Sciatic nerve (tissue), 2 donors: Measurements from ENCODE around the gene GOLGA1. TPM values are rescaled to one million over a fixed set of nuclear protein-coding genes. Genes with fewer than 3 reads are reported as not detected.
"Not testable (repeated sequence)": the region's sequence is repeated elsewhere in the genome, so short reads cannot be mapped to it uniquely, and the experiment has no call there.

Source experiments
- ATAC-seq: fragments of 200-7000 bp; cut with Tn5 transposase; one replicate; pipeline ENCODE4 v1.9.1; 2020; ENCODE audit warnings: mild to moderate bottlenecking, moderate library complexity
- DNase-seq: peaks from one replicate; pipeline ENCODE4 v3.0.0-alpha.2; 2020; ENCODE audit warnings: low spot score
- intact Hi-C: fragments of 100-400 bp; cut with DNase I; formaldehyde crosslinking; loops from one replicate; pipeline ENCODE4 v1.14.2; 2022
- total RNA-seq: library from RNA; stranded (reverse); fragmentation: NEBNext Ultra II Directional; extraction: Animal tissue kit (Norgen Biotek cat#: 25700); gene quantifications from one replicate; pipeline ENCODE4 v1.2.1, GENCODE V29; 2021
- donor health status: DM: no; HTN: no; CAD: no.
- donor health status: DM: no; HTN: no; CAD: no.

Gene GOLGA1
- total RNA-seq, 1 donor from 2014 or later, result 31.9 TPM

GRCh38 chr9:124849801-124850200, 91.1 kb downstream of the GOLGA1 start:
- intact Hi-C loops, result no loop called here
- peak; percentile 85 for DNase-seq
- peak; percentile 17 for ATAC-seq

- ATAC-seq (no peak), DNase-seq (no peak)
- intact Hi-C loops, result no loop called here
Measured at GRCh38 chr9:124846969-124847368, 93.9 kb downstream of the GOLGA1 start.

GRCh38 chr9:124846467-124846866, 94.4 kb downstream of the GOLGA1 start:
- ATAC-seq, result not testable (repeated sequence)

GRCh38 chr9:124844291-124844690, 96.6 kb downstream of the GOLGA1 start:
- intact Hi-C loops, result no loop called here
- ATAC-seq, result no peak

More at GRCh38 chr9:124846467-124846866, 94.4 kb downstream of the GOLGA1 start:
- DNase-seq, intact Hi-C loops: not testable (repeated sequence)

GRCh38 chr9:124843456-124844034, 97.3 kb downstream of the GOLGA1 start:
- no peak for DNase-seq
- no peak for ATAC-seq
- intact Hi-C loops, result no loop called here

More at GRCh38 chr9:124844291-124844690, 96.6 kb downstream of the GOLGA1 start:
- DNase-seq, result no peak

- no peak for DNase-seq
- intact Hi-C loops, result no loop called here
- no peak for ATAC-seq
Measured at GRCh38 chr9:124841075-124841821, 99.6 kb downstream of the GOLGA1 start.

GRCh38 chr9:124840300-124840833, 100.5 kb downstream of the GOLGA1 start:
- no peak for DNase-seq

GRCh38 chr9:124839612-124840299, 101.1 kb downstream of the GOLGA1 start:
- intact Hi-C loops, result no loop called here
- peak; percentile 59 for ATAC-seq
- DNase-seq, result no peak

More at GRCh38 chr9:124840300-124840833, 100.5 kb downstream of the GOLGA1 start:
- peak; percentile 40 for ATAC-seq
- intact Hi-C loops, result no loop called here

GRCh38 chr9:124838567-124839275, 102.2 kb downstream of the GOLGA1 start:
- ATAC-seq, intact Hi-C loops, DNase-seq: not testable (repeated sequence)

- ATAC-seq, intact Hi-C loops, DNase-seq: not testable (repeated sequence)
Measured at GRCh38 chr9:124838132-124838531, 102.8 kb downstream of the GOLGA1 start.

- DNase-seq (peak; percentile 91), ATAC-seq (peak; percentile 28)
- intact Hi-C loops, result no loop called here
Measured at GRCh38 chr9:124835026-124835557, 105.8 kb downstream of the GOLGA1 start.

- peak; percentile 63 for DNase-seq
- peak; percentile 35 for ATAC-seq
- intact Hi-C loops, result no loop called here
Measured at GRCh38 chr9:124834591-124834990, 106.3 kb downstream of the GOLGA1 start.

- intact Hi-C loops, result no loop called here
- no peak for ATAC-seq
- no peak for DNase-seq
Measured at GRCh38 chr9:124831642-124832364, 109.1 kb downstream of the GOLGA1 start.

GRCh38 chr9:124830593-124830992, 110.3 kb downstream of the GOLGA1 start:
- no peak for ATAC-seq
- intact Hi-C loops, result no loop called here
- DNase-seq, result no peak

GRCh38 chr9:124829334-124829669, 111.6 kb downstream of the GOLGA1 start:
- intact Hi-C loops, result no loop called here
- ATAC-seq, result no peak

GRCh38 chr9:124828489-124829333, 112.2 kb downstream of the GOLGA1 start:
- ATAC-seq, result no peak
- DNase-seq, result no peak
- intact Hi-C loops, result no loop called here

More at GRCh38 chr9:124829334-124829669, 111.6 kb downstream of the GOLGA1 start:
- no peak for DNase-seq
